ENCODE data around the gene SLC26A8.

GRCh38 chr6:36062247-36062646, 37.8 kb upstream of the SLC26A8 start:
- TF ChIP-seq, protein P1, sequence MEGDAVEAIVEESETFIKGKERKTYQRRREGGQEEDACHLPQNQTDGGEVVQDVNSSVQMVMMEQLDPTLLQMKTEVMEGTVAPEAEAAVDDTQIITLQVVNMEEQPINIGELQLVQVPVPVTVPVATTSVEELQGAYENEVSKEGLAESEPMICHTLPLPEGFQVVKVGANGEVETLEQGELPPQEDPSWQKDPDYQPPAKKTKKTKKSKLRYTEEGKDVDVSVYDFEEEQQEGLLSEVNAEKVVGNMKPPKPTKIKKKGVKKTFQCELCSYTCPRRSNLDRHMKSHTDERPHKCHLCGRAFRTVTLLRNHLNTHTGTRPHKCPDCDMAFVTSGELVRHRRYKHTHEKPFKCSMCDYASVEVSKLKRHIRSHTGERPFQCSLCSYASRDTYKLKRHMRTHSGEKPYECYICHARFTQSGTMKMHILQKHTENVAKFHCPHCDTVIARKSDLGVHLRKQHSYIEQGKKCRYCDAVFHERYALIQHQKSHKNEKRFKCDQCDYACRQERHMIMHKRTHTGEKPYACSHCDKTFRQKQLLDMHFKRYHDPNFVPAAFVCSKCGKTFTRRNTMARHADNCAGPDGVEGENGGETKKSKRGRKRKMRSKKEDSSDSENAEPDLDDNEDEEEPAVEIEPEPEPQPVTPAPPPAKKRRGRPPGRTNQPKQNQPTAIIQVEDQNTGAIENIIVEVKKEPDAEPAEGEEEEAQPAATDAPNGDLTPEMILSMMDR (IDR thresholded peaks at IDR 0.05; ENCODE audit: borderline replicate concordance, extremely low read depth, low read length, poor library complexity, severe bottlenecking): no peak
- TF ChIP-seq EZH2 (IDR thresholded peaks at IDR 0.05; ENCODE audit: borderline replicate concordance, low read depth, low read length, severe bottlenecking): no peak
